Liver (tissue), 9 donors: ENCODE data around the gene JMY. TPM values are rescaled to one million over a fixed set of nuclear protein-coding genes. Genes with fewer than 3 reads are reported as not detected.

Experiments used
- DNase-seq: peaks from one replicate; pipeline ENCODE4 v3.0.0-alpha.2; 2017; ENCODE audit warnings: low spot score
- H3K27ac ChIP-seq, 2 donors: one replicate each; pipeline ENCODE4 v1.7.0; 2013; ENCODE audit warnings: inconsistent platforms in 2 of 2, low read length in 2 of 2, control low read depth in 1 of 2, low read depth in 1 of 2, mild to moderate bottlenecking in 1 of 2
- H3K27me3 ChIP-seq, 4 donors: one replicate each; pipeline versions ENCODE4 v1.6.1 to v1.7.0; 2013; ENCODE audit warnings: low read length in 3 of 4, inconsistent platforms in 1 of 4, mild to moderate bottlenecking in 1 of 4, moderate library complexity in 1 of 4; ENCODE audit not compliant: control insufficient read depth in 4 of 4, insufficient read depth in 4 of 4
- H3K36me3 ChIP-seq, 4 donors: one replicate each; pipeline versions ENCODE4 v1.6.1 to v1.7.0; 2013; ENCODE audit warnings: low read length in 3 of 4, mild to moderate bottlenecking in 3 of 4, low read depth in 1 of 4, moderate library complexity in 1 of 4; ENCODE audit not compliant: control insufficient read depth in 4 of 4, insufficient read depth in 3 of 4
- H3K4me1 ChIP-seq, 4 donors: one replicate each; pipeline versions ENCODE4 v1.6.1 to v1.7.0; 2013; ENCODE audit warnings: low read length in 3 of 4, mild to moderate bottlenecking in 3 of 4, moderate library complexity in 1 of 4; ENCODE audit not compliant: control insufficient read depth in 4 of 4, insufficient read depth in 4 of 4
- H3K4me3 ChIP-seq, 3 donors: one replicate each; pipeline versions ENCODE4 v1.6.1 to v1.7.0; 2013; ENCODE audit warnings: low read length in 3 of 3, control low read depth in 1 of 3, low read depth in 1 of 3, mild to moderate bottlenecking in 1 of 3
- H3K9ac ChIP-seq, 2 donors: one replicate each; pipeline ENCODE4 v1.7.0; 2013; ENCODE audit warnings: low read length in 2 of 2, mild to moderate bottlenecking in 2 of 2, moderate library complexity in 2 of 2, control low read depth in 1 of 2, low read depth in 1 of 2
- H3K9me3 ChIP-seq, 4 donors: one replicate each; pipeline versions ENCODE4 v1.6.1 to v1.7.0; 2013; ENCODE audit warnings: low read length in 3 of 4; ENCODE audit not compliant: control insufficient read depth in 4 of 4
- ATF3 ChIP-seq: IDR thresholded peaks from 2 replicates; pipeline ENCODE4 v1.6.1; 2016; ENCODE audit warnings: antibody characterized with exemption
- CTCF ChIP-seq: fragments of 150-350 bp; IDR thresholded peaks from 2 replicates; pipeline ENCODE4 v1.5.1; 2017; ENCODE audit warnings: improper control_type of control experiment, low read depth, low read length; ENCODE audit not compliant: missing input control
- EGR1 ChIP-seq, 2 donors: IDR thresholded peaks; 2 replicates each; pipeline ENCODE4 v1.6.1; 2016 to 2018; ENCODE audit warnings: antibody characterized with exemption in 2 of 2, low read depth in 2 of 2
- FOXA1 ChIP-seq: IDR thresholded peaks from 2 replicates; pipeline ENCODE4 v1.6.1; 2016; ENCODE audit warnings: antibody characterized with exemption
- FOXA2 ChIP-seq: IDR thresholded peaks from 2 replicates; pipeline ENCODE4 v1.6.1; 2016; ENCODE audit warnings: antibody characterized with exemption
- GABPA ChIP-seq, 2 donors: IDR thresholded peaks in 1 of 2; conservative IDR thresholded peaks in 1 of 2; 2 replicates each; pipeline ENCODE4 v1.6.1; 2016; ENCODE audit warnings: antibody characterized with exemption in 2 of 2, mild to moderate bottlenecking in 1 of 2, moderate library complexity in 1 of 2
- HNF4A ChIP-seq, 2 donors: conservative IDR thresholded peaks; 2 replicates each; pipeline ENCODE4 v1.6.1; 2016; ENCODE audit warnings: antibody characterized with exemption in 2 of 2, mild to moderate bottlenecking in 2 of 2
- HNF4G ChIP-seq: IDR thresholded peaks from 2 replicates; pipeline ENCODE4 v1.6.1; 2016; ENCODE audit warnings: antibody characterized with exemption
- JUND ChIP-seq, 2 donors: IDR thresholded peaks; 2 replicates each; pipeline ENCODE4 v1.6.1; 2016; ENCODE audit warnings: antibody characterized with exemption in 2 of 2
- MAX ChIP-seq: IDR thresholded peaks from 2 replicates; pipeline ENCODE4 v1.6.1; 2016; ENCODE audit warnings: antibody characterized with exemption
- NR2F2 ChIP-seq: IDR thresholded peaks from 2 replicates; pipeline ENCODE4 v1.6.1; 2016; ENCODE audit warnings: antibody characterized with exemption
- RAD21 ChIP-seq, 2 donors: IDR thresholded peaks; 2 replicates each; pipeline ENCODE4 v1.6.1; 2016; ENCODE audit warnings: antibody characterized with exemption in 2 of 2, mild to moderate bottlenecking in 2 of 2
- REST ChIP-seq: IDR thresholded peaks from 2 replicates; pipeline ENCODE4 v1.6.1; 2016; ENCODE audit warnings: antibody characterized with exemption, mild to moderate bottlenecking
- RXRA ChIP-seq, 2 donors: IDR thresholded peaks; 2 replicates each; pipeline ENCODE4 v1.6.1; 2017 to 2018; ENCODE audit warnings: antibody characterized with exemption in 2 of 2, mild to moderate bottlenecking in 1 of 2
- TAF1 ChIP-seq: conservative IDR thresholded peaks from 2 replicates; pipeline ENCODE4 v1.6.1; 2016; ENCODE audit warnings: antibody characterized with exemption, mild to moderate bottlenecking
- ZBTB33 ChIP-seq: IDR thresholded peaks from 2 replicates; pipeline ENCODE4 v1.6.1; 2016; ENCODE audit warnings: antibody characterized with exemption
- WGBS: extraction: QIAGEN DNeasy Blood & Tissue Kit; methylation state at CpG from one replicate; pipeline ENCODE4 v1.1.7; 2013; 5-methylcytosine and 5-hydroxymethylcytosine counted together
- polyA plus RNA-seq, 2 donors: library from polyadenylated mRNA; stranded (reverse) in 1 of 2; unstranded in 1 of 2; fragments of 200-250 nt in 1 of 2; fragments of >200 nt in 1 of 2; fragmentation: Nextera tagmentation in 1 of 2; extraction: Ambion mirVana in 1 of 2; gene quantifications; one replicate each; pipeline versions ENCODE4 v1.2.1 to v1.2.3, GENCODE V29; 2013 to 2015
- total RNA-seq, 2 donors: library from RNA; depleted of rRNA; stranded (reverse); fragments of >200 nt; gene quantifications; one replicate each; pipeline ENCODE4 v1.2.3, GENCODE V29; 2014
- donor health status: healthy.
- donor health status: healthy.
- donor health status: healthy.
- donor health status: healthy.
- donor health status: healthy.

Gene JMY
- total and polyA plus RNA-seq, 4 donors = 2.4 to 9.7 (median 6.2) TPM

- Histone ChIP-seq H3K27ac (no peak overlapping the region), H3K36me3 (no peaks in the 10 kb centered on the region), H3K4me1 (no peaks in the 10 kb centered on the region), H3K27me3 (no peaks in the 10 kb centered on the region), H3K9me3 (no peaks in the 10 kb centered on the region), H3K9ac (no peak overlapping the region), H3K4me3 (no peak overlapping the region)
- DNase-seq = no peak
- WGBS = 87% methylated on average over 4 of the region's 4 CpGs
- no peak for TF ChIP-seq RAD21 (IDR thresholded peaks at IDR 0.05)
- no peak for TF ChIP-seq CTCF
- TF ChIP-seq FOXA2 = no peak
- no peak for TF ChIP-seq HNF4G
- TF ChIP-seq ZBTB33 = no peak
- no peak for TF ChIP-seq GABPA (IDR thresholded peaks at IDR 0.05 in 1 of 2, conservative IDR thresholded peaks at IDR 0.05 in 1 of 2)
- no peak for TF ChIP-seq FOXA1
These were observed 34.7 kb upstream of the JMY start for GRCh38 chr5:79201206-79201605.

GRCh38 chr5:79202076-79202475 is 33.9 kb upstream of the JMY start:
- no peak for DNase-seq
- no peak overlapping the region for H3K9ac ChIP-seq
- H3K27me3 ChIP-seq = no peaks in the 10 kb centered on the region
- no peaks in the 10 kb centered on the region for H3K4me1 ChIP-seq
- no peaks in the 10 kb centered on the region for H3K36me3 ChIP-seq
- no peak overlapping the region for H3K4me3 ChIP-seq
- no peak overlapping the region for H3K27ac ChIP-seq
- H3K9me3 ChIP-seq = no peaks in the 10 kb centered on the region
- TF ChIP-seq HNF4G = no peak
- no peak for TF ChIP-seq GABPA (IDR thresholded peaks at IDR 0.05 in 1 of 2, conservative IDR thresholded peaks at IDR 0.05 in 1 of 2)
- TF ChIP-seq HNF4A (conservative IDR thresholded peaks at IDR 0.05) = no peak
- TF ChIP-seq CTCF = no peak
- no peak for TF ChIP-seq RAD21 (IDR thresholded peaks at IDR 0.05)
- no peak for TF ChIP-seq ZBTB33
- no peak for TF ChIP-seq NR2F2
- no peak for TF ChIP-seq JUND (IDR thresholded peaks at IDR 0.05)
- no peak for TF ChIP-seq EGR1 (IDR thresholded peaks at IDR 0.05; ENCODE audit: low read depth in 2 of 2)
- no peak for TF ChIP-seq TAF1
- no peak for TF ChIP-seq RXRA (IDR thresholded peaks at IDR 0.05)
- no peak for TF ChIP-seq REST
- no peak for TF ChIP-seq ATF3
- TF ChIP-seq MAX = no peak
- no peak for TF ChIP-seq FOXA1
